ENCODE data around the gene COG4. TPM values are rescaled to one million over a fixed set of nuclear protein-coding genes. Genes with fewer than 3 reads are reported as not detected.
A peak's percentile ranks its signal among the peaks of the same experiment; 100 is the strongest.

The COG4 gene
- total and polyA plus RNA-seq, 7 donors = 29.1 to 80.3 (median 53.0) TPM

GRCh38 chr16:70434484-70435260 is 88.7 kb downstream of the COG4 start:
- DNase-seq (no peak), ATAC-seq (no peak)
- intact Hi-C loops (cut with DNase I) = loop anchor here in 1 of 2 donors (5.0 kb wide), 3 partner anchors 33 to 52 kb away; no protein-coding TSS in a partner anchor
- Histone ChIP-seq H3K9me3 (no peaks in the 10 kb centered on the region), H3K36me3 (ENCODE audit: insufficient read depth in 1 of 2, low read depth in 1 of 2) (no peaks in the 10 kb centered on the region), H3K4me1 (peaks cover 79% of the 10 kb centered on the region), H3K4me3 (no peak overlapping the region), H3K27ac (peak overlapping the region; percentile 63), H3K27me3 (ENCODE audit: insufficient read depth in 3 of 3, low read length in 2 of 3) (no peaks in the 10 kb centered on the region)
- WGBS, 3 donors = 44 to 58% (median 49%) methylated on average over 6 of the region's 6 CpGs
- TF ChIP-seq CTCF (IDR thresholded peaks at IDR 0.05) = no peak

- ATAC-seq (peak in 3 of 4 donors; percentile 32 to 46 (median 44)), DNase-seq (peak; percentile 61 to 66)
- no peaks in the 10 kb centered on the region for H3K27me3 ChIP-seq (ENCODE audit: insufficient read depth in 3 of 3, low read length in 2 of 3)
- intact Hi-C loops (cut with DNase I) = loop anchor here in 1 of 2 donors (5.0 kb wide), 2 partner anchors 34 to 41 kb away; no protein-coding TSS in a partner anchor
- peak overlapping the region; percentile 2 for H3K4me3 ChIP-seq
- no peaks in the 10 kb centered on the region for H3K9me3 ChIP-seq
- 21 to 29% (median 28%) methylated on average over 5 of the region's 5 CpGs for WGBS, 3 donors
- H3K4me1 ChIP-seq = peaks cover 87% of the 10 kb centered on the region
- H3K27ac ChIP-seq = peak overlapping the region; percentile 63
- no peaks in the 10 kb centered on the region for H3K36me3 ChIP-seq (ENCODE audit: insufficient read depth in 1 of 2, low read depth in 1 of 2)
- no peak for TF ChIP-seq CTCF (IDR thresholded peaks at IDR 0.05)
These were observed 89.8 kb downstream of the COG4 start for GRCh38 chr16:70433458-70434103.

DNA sequence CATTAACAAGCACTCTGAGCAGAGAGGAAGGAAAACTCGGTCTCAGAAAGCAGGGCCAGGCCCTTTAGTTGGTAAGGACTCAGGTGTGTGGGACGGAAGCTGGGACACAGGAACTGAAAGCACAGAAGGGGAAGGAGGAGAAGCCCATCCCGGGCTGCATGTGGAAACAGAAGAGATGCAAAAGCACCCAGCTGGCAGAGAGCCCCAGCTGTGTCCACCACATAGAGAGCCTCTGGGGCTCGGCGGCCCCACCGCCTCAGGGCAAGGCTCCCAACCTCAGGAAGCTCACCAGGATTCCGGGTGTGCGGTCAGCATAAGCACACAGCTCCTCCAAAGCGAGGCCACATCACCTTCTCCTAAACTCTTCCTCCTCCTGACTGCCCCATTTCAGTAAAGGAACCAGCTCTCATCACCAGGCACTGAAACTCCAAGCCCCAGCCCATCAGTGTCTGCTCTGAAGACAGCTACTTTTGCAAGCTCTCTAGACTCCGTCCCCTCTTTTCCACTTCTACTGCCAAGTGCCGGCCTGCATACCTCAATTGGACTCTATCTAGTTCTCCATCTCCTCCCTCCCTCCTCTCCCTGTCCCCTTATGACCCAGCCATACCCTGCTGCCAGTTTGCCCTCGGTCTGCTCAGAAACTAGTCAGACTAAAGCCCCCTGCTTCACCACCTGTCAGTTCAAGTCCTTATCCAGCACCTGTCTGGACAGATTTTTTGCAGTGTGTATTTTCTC is 90.5 kb downstream of the COG4 start:
- DNase-seq = no peak

DNA sequence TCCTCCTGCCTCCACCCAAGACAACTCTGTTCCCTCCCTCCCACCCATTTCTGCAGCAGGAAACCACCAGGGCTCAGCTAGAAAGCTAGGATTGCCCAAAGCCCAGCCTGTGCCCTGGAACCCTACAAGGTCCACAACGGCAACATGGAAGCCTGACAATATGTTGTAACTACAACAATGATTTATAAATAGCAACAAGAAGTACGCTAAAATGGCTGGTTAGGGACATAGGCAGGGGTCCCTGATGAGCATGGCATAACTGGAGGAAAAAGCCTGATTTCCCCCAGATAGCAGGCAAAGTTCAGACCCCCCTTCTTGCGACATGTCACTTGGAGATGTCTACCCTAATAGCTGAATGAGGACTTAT is 91.0 kb downstream of the COG4 start:
- peaks cover 90% of the 10 kb centered on the region for H3K4me1 ChIP-seq
- ATAC-seq = no peak
- no peak for DNase-seq
- no peaks in the 10 kb centered on the region for H3K27me3 ChIP-seq (ENCODE audit: insufficient read depth in 3 of 3, low read length in 2 of 3)
- H3K36me3 ChIP-seq (ENCODE audit: insufficient read depth in 1 of 2, low read depth in 1 of 2) = no peaks in the 10 kb centered on the region
- peak overlapping the region; percentile 63 for H3K27ac ChIP-seq
- TF ChIP-seq CTCF (IDR thresholded peaks at IDR 0.05) = no peak
- intact Hi-C loops (cut with DNase I) = loop anchor here in 1 of 2 donors (5.0 kb wide), 2 partner anchors 35 to 40 kb away; no protein-coding TSS in a partner anchor
- H3K4me3 ChIP-seq = no peak overlapping the region
- WGBS, 3 donors = 31 to 37% (median 35%) methylated on average over 3 of the region's 3 CpGs
- no peaks in the 10 kb centered on the region for H3K9me3 ChIP-seq

More for the DNA sequence above, 90.5 kb downstream of the COG4 start:
- Histone ChIP-seq H3K4me1 (peaks cover 89% of the 10 kb centered on the region), H3K9me3 (no peaks in the 10 kb centered on the region), H3K4me3 (peak overlapping the region; percentile 2), H3K27me3 (ENCODE audit: insufficient read depth in 3 of 3, low read length in 2 of 3) (no peaks in the 10 kb centered on the region), H3K36me3 (ENCODE audit: insufficient read depth in 1 of 2, low read depth in 1 of 2) (no peaks in the 10 kb centered on the region), H3K27ac (peak overlapping the region; percentile 63)
- WGBS, 3 donors = 28 to 31% (median 30%) methylated on average over 12 of the region's 12 CpGs
- ATAC-seq = no peak
- TF ChIP-seq CTCF (IDR thresholded peaks at IDR 0.05) = no peak
- intact Hi-C loops (cut with DNase I) = loop anchor here in 1 of 2 donors (5.0 kb wide), 2 partner anchors 34 to 41 kb away; no protein-coding TSS in a partner anchor

All from psoas muscle (tissue), 8 donors.